SK-N-SH (cell line): ENCODE measurements around the gene APH1A. TPM values are rescaled to one million over a fixed set of nuclear protein-coding genes. Genes with fewer than 3 reads are reported as not detected.

Experiments
- CTCF ChIA-PET: fragments of 300-600, 350-600 bp; formaldehyde crosslinking; extraction: SDS; loops from one replicate; lab custom pipeline; 2021; lab: Yijun Ruan, JAX
- POLR2A ChIA-PET: fragments of 350-600 bp; sonication (Branson Sonifier 250); formaldehyde crosslinking; extraction: SDS; loops from one replicate; lab custom pipeline; 2020; ENCODE audit warnings: antibody characterized with exemption, inconsistent platforms; lab: Yijun Ruan, JAX
- DNase-seq: peaks from one replicate; pipeline ENCODE4 v3.0.0; 2012
- H2AFZ ChIP-seq: fragments of 200-600 bp; sonication (generic); 2 replicates; pipeline ENCODE4 v1.8.1; 2016; ENCODE audit warnings: antibody characterized with exemption, mild to moderate bottlenecking, low read depth
- H3F3A ChIP-seq: fragments of 200-600 bp; sonication (generic); replicated peaks from 2 replicates; pipeline ENCODE3; 2016; ENCODE audit warnings: antibody characterized with exemption, mild to moderate bottlenecking; ENCODE audit not compliant: insufficient read depth
- H3K27ac ChIP-seq, 2 experiments: fragments of 200-500 bp in 1 of 2; fragments of 200-600 bp in 1 of 2; sonication (Bioruptor generic) in 1 of 2; sonication (generic), shearing (Covaris generic) in 1 of 2; 2 replicates each; pipeline versions ENCODE4 v1.5.1 to v1.6.1; 2014 to 2016; ENCODE audit warnings: low read depth in 2 of 2, inconsistent platforms in 1 of 2, low read length in 1 of 2, mild to moderate bottlenecking in 1 of 2, mixed read lengths in 1 of 2
- H3K27me3 ChIP-seq: fragments of 200-600 bp; sonication (generic), shearing (Covaris generic); 2 replicates; pipeline ENCODE4 v1.6.1; 2016; ENCODE audit warnings: mixed run types; ENCODE audit not compliant: insufficient read depth
- H3K36me3 ChIP-seq, 2 experiments: fragments of 200-500 bp in 1 of 2; fragments of 200-600 bp in 1 of 2; sonication (Bioruptor generic) in 1 of 2; sonication (generic) in 1 of 2; replicated peaks in 1 of 2; 2 replicates each; pipeline versions ENCODE3 to v1.5.1; 2014 to 2016; ENCODE audit warnings: low read length in 1 of 2, mild to moderate bottlenecking in 1 of 2; ENCODE audit not compliant: insufficient read depth in 2 of 2, control insufficient read depth in 1 of 2
- H3K4me1 ChIP-seq, 2 experiments: fragments of 200-500 bp in 1 of 2; fragments of 200-600 bp in 1 of 2; sonication (Bioruptor generic) in 1 of 2; sonication (generic), shearing (Covaris generic) in 1 of 2; 2 replicates each; pipeline versions ENCODE4 v1.5.1 to v1.6.1; 2014 to 2016; ENCODE audit warnings: low read depth in 1 of 2, low read length in 1 of 2, mixed run types in 1 of 2; ENCODE audit not compliant: insufficient read depth in 2 of 2, control insufficient read depth in 1 of 2
- H3K4me2 ChIP-seq: fragments of 200-600 bp; sonication (generic), shearing (Covaris generic); 2 replicates; pipeline ENCODE4 v1.6.1; 2017; ENCODE audit warnings: mixed run types
- H3K4me3 ChIP-seq, 2 experiments: fragments of 200-500 bp in 1 of 2; fragments of 200-600 bp in 1 of 2; sonication (Bioruptor generic) in 1 of 2; sonication (generic), shearing (Covaris generic) in 1 of 2; 2 replicates each; pipeline versions ENCODE4 v1.5.1 to v1.8.1; 2014 to 2016; ENCODE audit warnings: low read depth in 2 of 2, inconsistent platforms in 1 of 2, low read length in 1 of 2, mild to moderate bottlenecking in 1 of 2, mixed read lengths in 1 of 2, moderate library complexity in 1 of 2
- H3K79me2 ChIP-seq: fragments of 200-600 bp; sonication (generic); 2 replicates; pipeline ENCODE4 v1.8.1; 2017; ENCODE audit warnings: mild to moderate bottlenecking; ENCODE audit not compliant: insufficient read depth
- H3K9ac ChIP-seq: fragments of 200-600 bp; sonication (generic); 2 replicates; pipeline ENCODE4 v1.6.1; 2017; ENCODE audit warnings: mixed run types
- H3K9me2 ChIP-seq: fragments of 200-600 bp; sonication (generic); 2 replicates; pipeline ENCODE4 v1.6.1; 2017; ENCODE audit warnings: mixed run types
- H3K9me3 ChIP-seq: fragments of 200-600 bp; sonication (generic); 2 replicates; pipeline ENCODE4 v1.6.1; 2017; ENCODE audit warnings: mixed run types, mild to moderate bottlenecking, moderate library complexity
- H4K20me1 ChIP-seq: fragments of 200-600 bp; sonication (generic); 2 replicates; pipeline ENCODE4 v1.6.1; 2017; ENCODE audit warnings: mild to moderate bottlenecking, mixed run types; ENCODE audit not compliant: insufficient read depth
- CHD2 ChIP-seq: fragments of 150-350 bp; IDR thresholded peaks from 2 replicates; pipeline ENCODE4 v1.6.1; 2018; ENCODE audit warnings: low read length; ENCODE audit not compliant: partially characterized antibody
- EZH2phosphoT487 ChIP-seq: fragments of 200-600 bp; sonication (generic); IDR thresholded peaks from 2 replicates; pipeline ENCODE4 v1.6.1; 2017; ENCODE audit warnings: low read depth, mixed run types, mild to moderate bottlenecking, antibody characterized with exemption, moderate library complexity, borderline replicate concordance
- FOSL2 ChIP-seq: IDR thresholded peaks from 2 replicates; pipeline ENCODE4 v1.4.0; 2012; ENCODE audit warnings: low read depth, mild to moderate bottlenecking, moderate library complexity, borderline replicate concordance
- FOXJ3 ChIP-seq: sonication (generic); formaldehyde crosslinking; IDR thresholded peaks from 2 replicates; pipeline ENCODE4 v1.5.1; 2020; ENCODE audit warnings: mild to moderate bottlenecking, missing genetic modification reagents
- FOXM1 ChIP-seq: IDR thresholded peaks from 2 replicates; pipeline ENCODE4 v1.4.0; 2012; ENCODE audit warnings: low read depth, mild to moderate bottlenecking
- MEF2A ChIP-seq: IDR thresholded peaks from 2 replicates; pipeline ENCODE4 v1.4.0; 2012; ENCODE audit warnings: low read depth, borderline replicate concordance
- NFIC ChIP-seq: IDR thresholded peaks from 2 replicates; pipeline ENCODE4 v1.4.0; 2012; ENCODE audit warnings: borderline replicate concordance
- RFX5 ChIP-seq: IDR thresholded peaks from 2 replicates; pipeline ENCODE4 v1.6.1; 2012; ENCODE audit warnings: mild to moderate bottlenecking, improper control_type of control experiment, low read length
- SMC3 ChIP-seq: IDR thresholded peaks from 2 replicates; pipeline ENCODE4 v1.6.1; 2012; ENCODE audit warnings: low read depth, low read length, improper control_type of control experiment
- TCF12 ChIP-seq: IDR thresholded peaks from 2 replicates; pipeline ENCODE4 v1.4.0; 2012
- YY1 ChIP-seq: IDR thresholded peaks from 2 replicates; pipeline ENCODE4 v1.4.0; 2012; ENCODE audit warnings: low read depth, mild to moderate bottlenecking
- WGBS: methylation state at CpG from one replicate; pipeline ENCODE4 v1.1.6; 2017; ENCODE audit warnings: low lambda C conversion rate; 5-methylcytosine and 5-hydroxymethylcytosine counted together
- polyA plus RNA-seq, 3 experiments: library from polyadenylated mRNA; depleted of rRNA; stranded (reverse); fragments of >200 nt; gene quantifications; 2 replicates each; pipeline ENCODE4 v1.2.3, GENCODE V29; 2012
- TF ChIP-seq, protein P1 (sequence below): IDR thresholded peaks from 2 replicates; pipeline ENCODE4 v1.4.0; 2012; ENCODE audit warnings: low read depth, borderline replicate concordance
- TF ChIP-seq, protein P2 (sequence below): IDR thresholded peaks from 2 replicates; pipeline ENCODE4 v1.4.0; 2012; ENCODE audit warnings: low read depth
- TF ChIP-seq, protein P3 (sequence below): IDR thresholded peaks from 2 replicates; pipeline ENCODE4; 2012

Gene APH1A
- polyA plus RNA-seq, 1 of the 3 experiments (the other 2 are of a cell fraction) = 175 TPM

DNA sequence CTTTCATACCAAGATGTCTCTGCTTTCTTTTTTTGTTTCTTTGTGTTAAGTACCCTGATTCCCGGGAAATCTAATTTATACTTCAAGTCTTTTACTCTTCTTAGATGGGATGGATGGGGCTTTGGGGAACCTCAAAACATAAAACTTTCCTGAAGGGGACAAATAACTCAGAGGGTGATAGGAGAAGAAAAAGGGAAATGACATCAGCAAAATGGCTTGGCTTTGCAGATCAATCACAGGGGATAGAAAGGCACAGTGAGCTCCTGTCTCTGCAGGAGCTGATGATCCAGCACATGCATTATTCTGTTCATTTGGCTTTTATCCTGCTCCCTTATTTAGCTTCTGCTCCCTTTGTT lies 12.6 kb downstream of the APH1A start:
- Histone ChIP-seq H3K9me2 (no peaks in the 10 kb centered on the region), H3F3A (peaks cover 12% of the 10 kb centered on the region), H3K4me3 (peak overlapping the region in 1 of 2 experiments; percentile 23; a peak in 1 of 4 replicates), H3K4me1 (peaks cover 17 to 21% of the 10 kb centered on the region in 2 experiments; a peak in 3 of 4 replicates), H3K36me3 (no peaks in the 10 kb centered on the region), H3K27ac (peak overlapping the region; percentile 65 to 81; a peak in 3 of 4 replicates), H3K9me3 (no peaks in the 10 kb centered on the region), H2AFZ (peak overlapping the region; percentile 81), H3K4me2 (peak overlapping the region; percentile 51; the same call in 1 of the 2 replicates), H3K79me2 (no peaks in the 10 kb centered on the region), H3K9ac (no peak overlapping the region; the same call in 1 of the 2 replicates), H3K27me3 (no peaks in the 10 kb centered on the region), H4K20me1 (no peaks in the 10 kb centered on the region)
- no peak for TF ChIP-seq FOXM1
- TF ChIP-seq RFX5 = no peak
- TF ChIP-seq TCF12 = no peak
- TF ChIP-seq NFIC = no peak
- no peak for TF ChIP-seq SMC3
- TF ChIP-seq FOSL2 = no peak
- no peak for TF ChIP-seq MEF2A
- TF ChIP-seq CHD2 = no peak
- TF ChIP-seq, protein P1, sequence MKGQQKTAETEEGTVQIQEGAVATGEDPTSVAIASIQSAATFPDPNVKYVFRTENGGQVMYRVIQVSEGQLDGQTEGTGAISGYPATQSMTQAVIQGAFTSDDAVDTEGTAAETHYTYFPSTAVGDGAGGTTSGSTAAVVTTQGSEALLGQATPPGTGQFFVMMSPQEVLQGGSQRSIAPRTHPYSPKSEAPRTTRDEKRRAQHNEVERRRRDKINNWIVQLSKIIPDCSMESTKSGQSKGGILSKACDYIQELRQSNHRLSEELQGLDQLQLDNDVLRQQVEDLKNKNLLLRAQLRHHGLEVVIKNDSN = no peak
- TF ChIP-seq, protein P2, sequence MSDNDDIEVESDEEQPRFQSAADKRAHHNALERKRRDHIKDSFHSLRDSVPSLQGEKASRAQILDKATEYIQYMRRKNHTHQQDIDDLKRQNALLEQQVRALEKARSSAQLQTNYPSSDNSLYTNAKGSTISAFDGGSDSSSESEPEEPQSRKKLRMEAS = no peak
- no peak for DNase-seq
- 0% methylated on average over 1 of the region's 1 CpG for WGBS
- ChIA-PET CTCF (interaction anchor here (0.6 to 8.7 kb wide), 43 partner anchors 9 to 875 kb away, joined by 3 to 110 read pairs (median 4); partner anchors contain the start of genes APH1A, C1orf54, C1orf56 and CIART), POLR2A (interaction anchor here (0.7 to 1.5 kb wide), 4 partner anchors 13 to 108 kb away, joined by 3 to 4 read pairs (median 4); partner anchors contain the start of genes APH1A and RPRD2)

DNA sequence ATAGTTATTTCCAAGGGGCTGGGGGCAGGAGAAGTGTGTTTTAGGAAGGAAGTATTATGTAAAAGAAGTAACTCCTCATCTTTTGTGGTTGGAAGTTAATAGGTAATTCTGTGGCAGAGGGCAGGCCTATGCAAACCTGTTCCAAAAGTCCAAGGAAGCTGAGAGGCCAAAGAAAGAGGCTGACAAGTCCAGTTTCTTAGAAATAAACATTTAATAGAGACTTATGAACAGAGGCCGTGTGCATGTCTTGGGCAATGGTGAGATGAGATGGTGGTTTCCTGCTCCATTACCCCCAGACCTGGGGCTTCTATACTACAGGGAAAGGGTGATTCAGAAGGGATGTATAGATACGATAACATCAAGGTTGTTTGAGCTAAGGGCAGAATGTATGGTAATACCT lies 18.9 kb downstream of the APH1A start:
- POLR2A ChIA-PET = no interaction called here
- Histone ChIP-seq H4K20me1 (no peaks in the 10 kb centered on the region), H3K9ac (no peak overlapping the region), H3K4me1 (no peaks in the 10 kb centered on the region), H3K4me2 (no peak overlapping the region), H3K27ac (no peak overlapping the region), H3K4me3 (no peak overlapping the region), H3K36me3 (no peaks in the 10 kb centered on the region), H3K9me2 (no peaks in the 10 kb centered on the region), H3K79me2 (no peaks in the 10 kb centered on the region), H2AFZ (no peak overlapping the region), H3K9me3 (no peaks in the 10 kb centered on the region), H3K27me3 (no peaks in the 10 kb centered on the region), H3F3A (no peaks in the 10 kb centered on the region)
- TF ChIP-seq, protein P3, sequence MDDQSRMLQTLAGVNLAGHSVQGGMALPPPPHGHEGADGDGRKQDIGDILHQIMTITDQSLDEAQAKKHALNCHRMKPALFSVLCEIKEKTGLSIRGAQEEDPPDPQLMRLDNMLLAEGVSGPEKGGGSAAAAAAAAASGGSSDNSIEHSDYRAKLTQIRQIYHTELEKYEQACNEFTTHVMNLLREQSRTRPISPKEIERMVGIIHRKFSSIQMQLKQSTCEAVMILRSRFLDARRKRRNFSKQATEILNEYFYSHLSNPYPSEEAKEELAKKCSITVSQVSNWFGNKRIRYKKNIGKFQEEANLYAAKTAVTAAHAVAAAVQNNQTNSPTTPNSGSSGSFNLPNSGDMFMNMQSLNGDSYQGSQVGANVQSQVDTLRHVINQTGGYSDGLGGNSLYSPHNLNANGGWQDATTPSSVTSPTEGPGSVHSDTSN = no peak
- no peak for TF ChIP-seq YY1
- no peak for TF ChIP-seq RFX5
- TF ChIP-seq EZH2phosphoT487 = no peak
- TF ChIP-seq FOXJ3 (CRISPR knock-in tag) = no peak
- no peak for TF ChIP-seq MEF2A
- TF ChIP-seq, protein P1 = no peak
- no peak for DNase-seq
- CTCF ChIA-PET = interaction anchor here (0.9 to 1.3 kb wide), 2 partner anchors 31 to 775 kb away, joined by 3 to 5 read pairs; no protein-coding TSS in a partner anchor
- 92% methylated on average over 2 of the region's 2 CpGs for WGBS
